GM12878 (cell line): ENCODE data around the gene DDX39B. TPM values are rescaled to one million over a fixed set of nuclear protein-coding genes. Genes with fewer than 3 reads are reported as not detected.

Experiments used
- ATAC-seq: fragments of 200-7000 bp; cut with Tn5 transposase; 3 replicates; pipeline ENCODE4 v1.9.1; 2020; ENCODE audit warnings: mild to moderate bottlenecking, moderate library complexity
- BruUV-seq: library from RNA; stranded (reverse); fragments of 400-500 nt; replicated peaks from 2 replicates; lab custom pipeline; 2021; lab: Mats Ljungman, UMichigan
- CTCF ChIA-PET: fragments of 300-600 bp; sonication (Branson Sonifier 250); formaldehyde crosslinking; extraction: SDS; loops from one replicate; lab custom pipeline; 2021; ENCODE audit warnings: inconsistent platforms; lab: Yijun Ruan, JAX
- POLR2A ChIA-PET: fragments of 350-600 bp; formaldehyde crosslinking; extraction: SDS; loops from one replicate; lab custom pipeline; 2021; ENCODE audit warnings: inconsistent platforms; lab: Charles Lee
- RAD21 ChIA-PET: fragments of 300-600 bp; sonication (Branson Sonifier 250); formaldehyde crosslinking; loops from one replicate; lab custom pipeline; 2023; ENCODE audit warnings: antibody characterized with exemption; ENCODE audit not compliant: unreplicated experiment; lab: Charles Lee
- SMC1A ChIA-PET: fragments of 300-600 bp; sonication (Branson Sonifier 250); formaldehyde crosslinking; loops from one replicate; lab custom pipeline; 2023; ENCODE audit not compliant: unreplicated experiment, uncharacterized antibody; lab: Charles Lee
- DNase-seq: peaks from one replicate; pipeline ENCODE4 v3.0.0-alpha.2; 2011; ENCODE audit warnings: low read depth, low spot score
- FAIRE-seq: peaks from 3 replicates; lab custom pipeline; 2011; peaks lifted over from hg19 to GRCh38; lab: Jason Lieb, UNC
- H2AFZ ChIP-seq: 2 replicates; pipeline ENCODE4 v1.6.0; 2011; ENCODE audit warnings: low read depth, low read length, control low read depth; ENCODE audit not compliant: control insufficient read depth
- H3K27ac ChIP-seq: 2 replicates; pipeline ENCODE4 v1.5.1; 2011; ENCODE audit warnings: control low read depth; ENCODE audit not compliant: control insufficient read depth, insufficient read depth
- H3K27me3 ChIP-seq, 2 experiments: replicated peaks in 1 of 2; 2 replicates each; pipeline versions ENCODE4 v1.6.0 to v1.6.1; 2011; ENCODE audit warnings: low read length in 1 of 2; ENCODE audit not compliant: control insufficient read depth in 2 of 2, insufficient read depth in 2 of 2
- H3K36me3 ChIP-seq, 2 experiments: 2 replicates each; pipeline ENCODE4 v1.5.1; 2011; ENCODE audit warnings: low read length in 1 of 2; ENCODE audit not compliant: control insufficient read depth in 2 of 2, insufficient read depth in 2 of 2
- H3K4me1 ChIP-seq: 2 replicates; pipeline ENCODE4 v1.6.1; 2011; ENCODE audit warnings: mild to moderate bottlenecking, low read length, moderate library complexity, mixed read lengths; ENCODE audit not compliant: control insufficient read depth, insufficient read depth
- H3K4me2 ChIP-seq: 2 replicates; pipeline ENCODE4 v1.6.0; 2011; ENCODE audit warnings: control low read depth; ENCODE audit not compliant: control insufficient read depth, insufficient read depth
- H3K4me3 ChIP-seq: fragments of 200-600 bp; sonication (generic); 2 replicates; pipeline ENCODE4 v1.5.1; 2016
- H3K79me2 ChIP-seq: 2 replicates; pipeline ENCODE4 v1.6.0; 2011; ENCODE audit warnings: low read length; ENCODE audit not compliant: control insufficient read depth, insufficient read depth
- H3K9ac ChIP-seq: 2 replicates; pipeline ENCODE4 v1.8.0; 2011; ENCODE audit warnings: low read length, control low read depth, mixed read lengths; ENCODE audit not compliant: control insufficient read depth, insufficient read depth
- H3K9me3 ChIP-seq: replicated peaks from 3 replicates; pipeline ENCODE4 v1.5.1; 2011; ENCODE audit warnings: mild to moderate bottlenecking, low read length; ENCODE audit not compliant: control insufficient read depth, insufficient read depth
- H4K20me1 ChIP-seq: 2 replicates; pipeline ENCODE4 v1.6.0; 2011; ENCODE audit not compliant: control insufficient read depth, insufficient read depth
- BACH1 ChIP-seq: fragments of 450-650 bp; IDR thresholded peaks from 2 replicates; pipeline ENCODE4 v1.6.1; 2017; ENCODE audit warnings: mild to moderate bottlenecking, borderline replicate concordance
- BCL11A ChIP-seq: IDR thresholded peaks from 2 replicates; pipeline ENCODE4 v1.6.1; 2011; ENCODE audit warnings: low read depth, low read length
- PAX5 ChIP-seq: IDR thresholded peaks from 2 replicates; pipeline ENCODE4 v1.6.1; 2011; ENCODE audit warnings: low read depth, low read length, borderline replicate concordance
- POLR2AphosphoS2 ChIP-seq: IDR thresholded peaks from 2 replicates; pipeline ENCODE4 v1.6.1; 2011; ENCODE audit warnings: low read depth, mild to moderate bottlenecking, low read length, improper control_type of control experiment, moderate library complexity
- POLR2AphosphoS5 ChIP-seq: IDR thresholded peaks from 2 replicates; pipeline ENCODE4 v1.6.1; 2011; ENCODE audit warnings: mild to moderate bottlenecking, low read length, inconsistent platforms
- POU2F2 ChIP-seq: IDR thresholded peaks from 3 replicates; pipeline ENCODE4 v1.6.1; 2011; ENCODE audit warnings: low read depth, mild to moderate bottlenecking, low read length, borderline replicate concordance
- SPI1 ChIP-seq: IDR thresholded peaks from 2 replicates; pipeline ENCODE4 v1.6.1; 2011; ENCODE audit warnings: low read depth, mild to moderate bottlenecking, low read length, moderate library complexity, borderline replicate concordance; ENCODE audit not compliant: insufficient read depth
- SREBF2 ChIP-seq: IDR thresholded peaks from 2 replicates; pipeline ENCODE4 v1.6.1; 2012; ENCODE audit warnings: mild to moderate bottlenecking, low read length
- WRNIP1 ChIP-seq: IDR thresholded peaks from 2 replicates; pipeline ENCODE4 v1.6.1; 2011; ENCODE audit warnings: low read depth, low read length, improper control_type of control experiment, borderline replicate concordance
- ZBED1 ChIP-seq: IDR thresholded peaks from 2 replicates; pipeline ENCODE4 v1.6.1; 2016; ENCODE audit warnings: borderline replicate concordance
- WGBS: methylation state at CpG from one replicate; pipeline ENCODE4 v1.1.6; 2016; ENCODE audit warnings: low lambda C conversion rate; ENCODE audit not compliant: insufficient replicate concordance, insufficient coverage; ENCODE audit errors: missing lambda C conversion rate; 5-methylcytosine and 5-hydroxymethylcytosine counted together
- in situ Hi-C: fragments of 300-500 bp; cut with MboI; formaldehyde crosslinking; loops from 9 replicates; pipeline ENCODE4 v1.14.3; 2018; ENCODE audit warnings: mixed read lengths
- intact Hi-C: fragments of 100-400 bp; cut with micrococcal nuclease; formaldehyde crosslinking; loops from one replicate; pipeline ENCODE4 v1.14.2; 2022; ENCODE audit not compliant: unreplicated experiment
- polyA plus RNA-seq, 11 experiments: library from polyadenylated mRNA; depleted of rRNA in 4 of 11; unstranded in 6 of 11; stranded (reverse) in 5 of 11; fragments of >200 nt; fragmentation: Nextera tagmentation in 4 of 11; fragmentation: Illumina TruSeq in 1 of 11; extraction: Ambion mirVana in 4 of 11; extraction: Trizol in 1 of 11; gene quantifications; 1 replicate in 1 of 11; 2 replicates in 10 of 11; pipeline versions ENCODE4 v1.2.1 to v1.2.3, GENCODE V29; 2011 to 2016; ENCODE audit warnings: inconsistent platforms in 2 of 11, missing spikeins in 2 of 11, low read depth in 1 of 11
- total RNA-seq, 4 experiments: library from RNA; depleted of rRNA in 3 of 4; stranded (reverse); fragments of >200 nt in 3 of 4; fragmentation: Illumina TruSeq in 1 of 4; extraction: Trizol in 1 of 4; gene quantifications; 2 replicates each; pipeline versions ENCODE4 v1.2.1 to v1.2.3, GENCODE V29; 2013 to 2021

DDX39B gene
- total and polyA plus RNA-seq, 10 of the 15 experiments (the other 5 are each of a cell fraction or from before 2014, with no cell fraction given), result 271 to 661 (median 330) TPM

DNA sequence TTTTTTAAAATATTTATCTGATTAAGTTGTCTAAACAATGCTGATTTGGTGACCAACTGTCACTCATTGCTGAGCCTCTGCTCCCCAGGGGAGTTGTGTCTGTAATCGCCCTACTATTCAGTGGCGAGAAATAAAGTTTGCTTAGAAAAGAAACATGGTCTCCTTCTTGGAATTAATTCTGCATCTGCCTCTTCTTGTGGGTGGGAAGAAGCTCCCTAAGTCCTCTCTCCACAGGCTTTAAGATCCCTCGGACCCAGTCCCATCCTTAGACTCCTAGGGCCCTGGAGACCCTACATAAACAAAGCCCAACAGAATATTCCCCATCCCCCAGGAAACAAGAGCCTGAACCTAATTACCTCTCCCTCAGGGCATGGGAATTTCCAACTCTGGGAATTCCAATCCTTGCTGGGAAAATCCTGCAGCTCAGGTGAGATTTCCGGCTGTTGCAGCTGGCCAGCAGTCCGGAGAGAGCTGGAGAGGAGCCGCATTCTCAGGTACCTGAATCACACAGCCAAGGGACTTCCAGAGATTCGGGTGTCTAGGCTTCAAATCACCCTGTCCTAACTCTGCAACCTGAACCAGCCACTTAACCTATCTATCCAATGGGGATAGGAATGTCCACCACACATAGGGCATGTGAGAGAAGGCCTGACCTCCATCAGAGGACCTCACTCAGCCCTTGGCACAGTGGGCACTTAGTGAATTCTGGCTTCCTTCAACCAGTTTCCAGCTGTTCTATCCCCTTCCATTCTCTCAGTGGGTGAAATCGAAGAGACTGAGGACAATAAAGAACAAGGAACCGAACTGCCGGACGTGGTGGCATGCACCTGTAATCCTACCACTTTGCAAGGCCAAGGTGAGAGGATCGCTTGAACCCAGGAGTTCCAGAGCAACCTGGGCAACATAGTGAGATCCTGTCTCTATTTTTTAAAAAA, 36.6 kb upstream of the DDX39B start (continued):
- TF ChIP-seq BCL11A (no peak), BACH1 (0 out of 2 replicates have a peak, but pooled peaks have one; percentile 33), PAX5 (peak; percentile 21; the same call in 1 of the 2 replicates), POU2F2 (peak; percentile 23; the same call in 1 of the 3 replicates), ZBED1 (peak; percentile 77), SREBF2 (no peak), POLR2AphosphoS2 (0 out of 2 replicates have a peak, but pooled peaks have one; percentile 30), SPI1 (no peak)
- TF ChIP-seq, all 136 proteins: peak for 13

- ATAC-seq (no peak), FAIRE-seq (no peak), DNase-seq (no peak)
- in situ Hi-C loops, result no loop called here
- H3K27me3 ChIP-seq, result no peaks in the 10 kb centered on the region
- peak overlapping the region; percentile 84 for H3K4me2 ChIP-seq
- H2AFZ ChIP-seq, result no peak overlapping the region
- H4K20me1 ChIP-seq, result no peaks in the 10 kb centered on the region
- SMC1A ChIA-PET, result interaction anchor here (5.1 to 45.5 kb wide), 3 partner anchors 7 to 23 kb away, joined by 56 to 1989 read pairs (median 523); partner anchors contain the start of genes ATP6V1G2, DDX39B, LST1 and LTA
- H3K4me1 ChIP-seq, result peaks cover 50% of the 10 kb centered on the region
- CTCF ChIA-PET, result interaction anchor here (1.3 to 31.0 kb wide), 3 partner anchors 15 to 45 kb away, joined by 3 to 2098 read pairs (median 789); partner anchors contain the start of genes ATP6V1G2, DDX39B, LST1 and LTA
- H3K9ac ChIP-seq, result peak overlapping the region; percentile 82
- peaks cover 87% of the 10 kb centered on the region for H3K79me2 ChIP-seq
- H3K4me3 ChIP-seq, result peak overlapping the region; percentile 91
- 44% methylated on average over 3 of the region's 3 CpGs for WGBS
- POLR2A ChIA-PET, result interaction anchor here (1.0 to 17.1 kb wide), 8 partner anchors 7 to 229 kb away, joined by 3 to 282 read pairs (median 90); partner anchors contain the start of genes ATP6V1G2, DDX39B, LSM2 and LST1
- no peak for TF ChIP-seq WRNIP1
- 0 out of 2 replicates have a peak, but pooled peaks have one; percentile 7 for TF ChIP-seq POLR2AphosphoS2
- TF ChIP-seq POLR2AphosphoS5, result peak; percentile 14; the same call in 1 of the 2 replicates
- RAD21 ChIA-PET, result interaction anchor here (1.0 to 17.5 kb wide), 9 partner anchors 8 to 253 kb away, joined by 3 to 620 read pairs (median 7); partner anchors contain the start of genes ATP6V1G2, DDX39B, LST1 and NCR3
- intact Hi-C loops, result no loop called here
- peaks cover 0 to 7% of the 10 kb centered on the region in 2 experiments; a peak in 2 of 4 replicates for H3K36me3 ChIP-seq
- H3K27ac ChIP-seq, result peak overlapping the region; percentile 96
- BruUV-seq, result no TSS peak
- no peaks in the 10 kb centered on the region for H3K9me3 ChIP-seq
These were observed 35.8 kb upstream of the DDX39B start for GRCh38 chr6:31577579-31577966.
